Heart left ventricle (tissue), 16 donors: Measurements from ENCODE around the gene ARHGAP15. TPM values are rescaled to one million over a fixed set of nuclear protein-coding genes. Genes with fewer than 3 reads are reported as not detected.

ENCODE experiments used
- ATAC-seq, 4 donors: fragments of 200-7000 bp; cut with Tn5 transposase; one replicate each; pipeline ENCODE4 v1.9.1; 2020 to 2022; ENCODE audit warnings: moderate library complexity in 4 of 4, mild to moderate bottlenecking in 3 of 4, moderate number of reproducible peaks in 1 of 4
- DNase-seq, 5 donors: peaks; one replicate each; pipeline ENCODE4 v3.0.0-alpha.2; 2020
- H3K27ac ChIP-seq, 12 donors: fragments of 200-600 bp; sonication (generic) in 4 of 12; one replicate each; pipeline versions ENCODE4 v1.5.0 to v1.8.0; 2016 to 2022; ENCODE audit warnings: mild to moderate bottlenecking in 2 of 12
- H3K27me3 ChIP-seq, 9 donors: fragments of 200-600 bp; sonication (generic) in 2 of 9; one replicate each; pipeline versions ENCODE4 v1.5.1 to v1.8.0; 2016 to 2022; ENCODE audit warnings: mild to moderate bottlenecking in 3 of 9
- H3K36me3 ChIP-seq, 9 donors: fragments of 200-600 bp; sonication (generic) in 2 of 9; one replicate each; pipeline versions ENCODE4 v1.5.0 to v1.8.0; 2018 to 2022; ENCODE audit warnings: mild to moderate bottlenecking in 2 of 9
- H3K4me1 ChIP-seq, 12 donors: fragments of 200-600 bp; sonication (generic) in 4 of 12; one replicate each; pipeline versions ENCODE4 v1.5.0 to v1.8.0; 2016 to 2022; ENCODE audit warnings: mild to moderate bottlenecking in 3 of 12
- H3K4me3 ChIP-seq, 12 donors: fragments of 200-600 bp; sonication (generic) in 4 of 12; one replicate each; pipeline versions ENCODE4 v1.5.0 to v1.8.0; 2017 to 2022; ENCODE audit warnings: mild to moderate bottlenecking in 9 of 12, moderate library complexity in 4 of 12
- H3K9me3 ChIP-seq, 12 donors: fragments of 200-600 bp; sonication (generic) in 4 of 12; one replicate each; pipeline versions ENCODE4 v1.5.0 to v1.8.0; 2016 to 2022; ENCODE audit warnings: mild to moderate bottlenecking in 1 of 12
- CTCF ChIP-seq, 12 donors: fragments of 200-600 bp; sonication (generic) in 4 of 12; IDR thresholded peaks; one replicate each; pipeline versions ENCODE4 v1.5.0 to v1.8.0; 2018 to 2022; ENCODE audit warnings: antibody characterized with exemption in 12 of 12, mild to moderate bottlenecking in 5 of 12
- POLR2A ChIP-seq, 2 donors: fragments of 450-650 bp; IDR thresholded peaks; one replicate each; pipeline ENCODE4 v1.6.1; 2017; ENCODE audit warnings: antibody characterized with exemption in 2 of 2, mild to moderate bottlenecking in 2 of 2, moderate library complexity in 2 of 2
- WGBS, 4 donors: extraction: QIAGEN DNeasy Blood & Tissue Kit in 2 of 4; methylation state at CpG; one replicate each; pipeline versions ENCODE4 v1.1.5 to v1.1.7; 2013 to 2018; 5-methylcytosine and 5-hydroxymethylcytosine counted together
- intact Hi-C, 10 donors: fragments of 100-400 bp; cut with DNase I; formaldehyde crosslinking; loops; one replicate each; pipeline versions ENCODE4 v1.11.1 to v1.14.2; 2022
- polyA plus RNA-seq, 2 donors: library from polyadenylated mRNA; stranded (reverse); fragments of 200-250 nt; gene quantifications; one replicate each; pipeline ENCODE4 v1.2.3, GENCODE V29; 2013
- total RNA-seq, 9 donors: library from RNA; depleted of rRNA in 2 of 9; stranded (reverse); fragments of >200 nt in 2 of 9; fragmentation: NEBNext Ultra II Directional in 3 of 9; extraction: Animal tissue kit (Norgen Biotek cat#: 25700) in 3 of 9; gene quantifications; one replicate each; pipeline versions ENCODE4 v1.1.0 to v1.2.4, GENCODE V29; 2016 to 2023
- donor health status: ischemic (EF 13 %, LVEDD 7.1; RV severe dilation, severe dysfunction).
- donor health status: healthy with polysubstance abuse.
- donor health status: DM: no; HTN: yes; CAD: no.
- donor health status: DM: no; HTN: no; CAD: no.
- donor health status: ischemic (EF 25% LVEDD 6.9; RV normal size, moderate dysfunction).
- donor health status: ischemic (EF 25% LVEDD 5.7; RV mildly dilated, moderate dysfunction).
- donor health status: healthy.
- donor health status: DM: yes; HTN: yes; CAD: no.
- donor health status: ischemic (EF 35%, LVEDD 5.7; RV mildly dilated, moderate dysfunction).
- donor health status: nonischemic (EF 11% LVEDD 7.7; RV severe dilation, severe dysfunction).
- donor health status: DM: yes; HTN: yes; CAD: no.
- donor health status: PGD.
- donor health status: ischemic (EF 29% LVEDD 5.4; RV normal size, mild dysfunction).
- donor health status: nonischemic (EF 23%, LVEDD 6.1; RV moderate dilation, normal function).

The ARHGAP15 gene
- total and polyA plus RNA-seq, 11 donors, result 1.3 to 8.7 (median 3.3) TPM

GRCh38 chr2:143192716-143193115 lies 63.5 kb downstream of the ARHGAP15 start:
- ATAC-seq (no peak), DNase-seq (no peak)
- Histone ChIP-seq H3K4me3 (no peak overlapping the region), H3K36me3 (no peaks in the 10 kb centered on the region), H3K9me3 (no peaks in the 10 kb centered on the region), H3K4me1 (no peaks in the 10 kb centered on the region), H3K27ac (no peak overlapping the region), H3K27me3 (no peaks in the 10 kb centered on the region)
- intact Hi-C loops, result no loop called here
- WGBS, 4 donors, result 72 to 76% (median 74%) methylated on average over 1 of the region's 1 CpG
- no peak for TF ChIP-seq CTCF (IDR thresholded peaks at IDR 0.05)
- no peak for TF ChIP-seq POLR2A (IDR thresholded peaks at IDR 0.05)

- H3K27ac ChIP-seq, result no peak overlapping the region
Measured at GRCh38 chr2:143193121-143193520, 63.9 kb downstream of the ARHGAP15 start.

GRCh38 chr2:143195511-143195910 lies 66.3 kb downstream of the ARHGAP15 start:
- Histone ChIP-seq H3K4me3 (no peak overlapping the region), H3K27ac (no peak overlapping the region), H3K9me3 (no peaks in the 10 kb centered on the region), H3K4me1 (no peaks in the 10 kb centered on the region), H3K36me3 (no peaks in the 10 kb centered on the region), H3K27me3 (no peaks in the 10 kb centered on the region)
- DNase-seq (no peak), ATAC-seq (no peak)
- 69 to 74% (median 72%) methylated on average over 4 of the region's 4 CpGs for WGBS, 4 donors
- no peak for TF ChIP-seq CTCF (IDR thresholded peaks at IDR 0.05)
- TF ChIP-seq POLR2A (IDR thresholded peaks at IDR 0.05), result no peak
- intact Hi-C loops, result no loop called here

More at GRCh38 chr2:143193121-143193520, 63.9 kb downstream of the ARHGAP15 start:
- intact Hi-C loops, result no loop called here
- no peaks in the 10 kb centered on the region for H3K27me3 ChIP-seq
- ATAC-seq (no peak), DNase-seq (no peak)
- H3K4me1 ChIP-seq, result no peaks in the 10 kb centered on the region
- no peak for TF ChIP-seq POLR2A (IDR thresholded peaks at IDR 0.05)
- TF ChIP-seq CTCF (IDR thresholded peaks at IDR 0.05), result no peak
- H3K36me3 ChIP-seq, result no peaks in the 10 kb centered on the region
- H3K9me3 ChIP-seq, result no peaks in the 10 kb centered on the region
- 74 to 82% (median 78%) methylated on average over 5 of the region's 5 CpGs for WGBS, 4 donors
- H3K4me3 ChIP-seq, result no peak overlapping the region

- peaks cover 0 to 8% (median 0%) of the 10 kb centered on the region in 12 donors for H3K9me3 ChIP-seq
- 77 to 82% (median 81%) methylated on average over 4 of the region's 4 CpGs for WGBS, 4 donors
- H3K27ac ChIP-seq, result no peak overlapping the region
- ATAC-seq (no peak), DNase-seq (no peak)
- TF ChIP-seq POLR2A (IDR thresholded peaks at IDR 0.05), result no peak
- no peak for TF ChIP-seq CTCF (IDR thresholded peaks at IDR 0.05)
- intact Hi-C loops, result no loop called here
- H3K4me1 ChIP-seq, result no peaks in the 10 kb centered on the region
- no peaks in the 10 kb centered on the region for H3K36me3 ChIP-seq
- no peak overlapping the region for H3K4me3 ChIP-seq
- H3K27me3 ChIP-seq, result no peaks in the 10 kb centered on the region
Measured at GRCh38 chr2:143204062-143204461, 74.8 kb downstream of the ARHGAP15 start.
